HepG2 (cell line): ENCODE data around the gene ANKRD11. TPM values are rescaled to one million over a fixed set of nuclear protein-coding genes. Genes with fewer than 3 reads are reported as not detected.

Experiments
- AKAP8 ChIP-seq: sonication (generic); formaldehyde crosslinking; IDR thresholded peaks from 2 replicates; pipeline ENCODE4 v1.5.1; 2020; ENCODE audit warnings: mild to moderate bottlenecking, missing genetic modification reagents
- CENPBD1 ChIP-seq: sonication (generic); formaldehyde crosslinking; IDR thresholded peaks from 2 replicates; pipeline ENCODE4 v1.8.0; 2022; ENCODE audit warnings: missing genetic modification reagents, low read depth, mild to moderate bottlenecking, borderline replicate concordance
- CENPX ChIP-seq: sonication (generic); formaldehyde crosslinking; IDR thresholded peaks from 2 replicates; pipeline ENCODE4 v1.9.0; 2021; ENCODE audit warnings: mild to moderate bottlenecking, missing genetic modification reagents, moderate library complexity
- FOXC1 ChIP-seq: sonication (generic); formaldehyde crosslinking; IDR thresholded peaks from 2 replicates; pipeline ENCODE4 v1.8.0; 2022; ENCODE audit warnings: mild to moderate bottlenecking, missing genetic modification reagents, borderline replicate concordance
- FOXO4 ChIP-seq: sonication (generic); formaldehyde crosslinking; conservative IDR thresholded peaks from 2 replicates; pipeline ENCODE4 v1.8.1; 2023; ENCODE audit warnings: missing genetic modification reagents
- FOXP1 ChIP-seq, 2 experiments: fragments of 450-650 bp in 1 of 2; IDR thresholded peaks; 2 replicates each; pipeline ENCODE4 v1.6.1; 2017 to 2018; ENCODE audit warnings: antibody characterized with exemption in 1 of 2
- FUBP1 ChIP-seq: sonication (generic); formaldehyde crosslinking; IDR thresholded peaks from 2 replicates; pipeline ENCODE4 v1.5.1; 2020; ENCODE audit warnings: missing genetic modification reagents, mild to moderate bottlenecking, borderline replicate concordance
- GMEB2 ChIP-seq: IDR thresholded peaks from 2 replicates; pipeline ENCODE4 v1.6.1; 2016; ENCODE audit warnings: missing biosample characterization, missing genetic modification reagents, low read depth
- KAT2B ChIP-seq: fragments of 150-350 bp; IDR thresholded peaks from 2 replicates; pipeline ENCODE4 v1.6.1; 2014; ENCODE audit warnings: low read depth, low read length, borderline replicate concordance
- PTBP1 ChIP-seq: fragments of 200-400 bp; formaldehyde crosslinking; IDR thresholded peaks from 2 replicates; pipeline ENCODE4 v1.6.1; 2018; ENCODE audit warnings: low read length, low read depth; ENCODE audit not compliant: poor library complexity, severe bottlenecking
- RARG ChIP-seq: sonication (generic); formaldehyde crosslinking; IDR thresholded peaks from 2 replicates; pipeline ENCODE4 v1.4.0; 2020; ENCODE audit warnings: low read depth, mild to moderate bottlenecking, missing genetic modification reagents
- RBAK ChIP-seq: sonication (generic); formaldehyde crosslinking; IDR thresholded peaks from 2 replicates; pipeline ENCODE4 v1.5.1; 2020; ENCODE audit warnings: mild to moderate bottlenecking, missing genetic modification reagents
- RNF2 ChIP-seq: fragments of 450-650 bp; conservative IDR thresholded peaks from 2 replicates; pipeline ENCODE4 v1.6.1; 2016; ENCODE audit warnings: low read depth
- SP4 ChIP-seq: sonication (generic); formaldehyde crosslinking; IDR thresholded peaks from 2 replicates; pipeline ENCODE4 v1.8.1; 2023; ENCODE audit warnings: mild to moderate bottlenecking, missing genetic modification reagents
- WIZ ChIP-seq: sonication (generic); formaldehyde crosslinking; IDR thresholded peaks from 2 replicates; pipeline ENCODE4 v1.5.1; 2020; ENCODE audit warnings: mild to moderate bottlenecking, missing genetic modification reagents
- ZBTB7A ChIP-seq: sonication (generic); formaldehyde crosslinking; IDR thresholded peaks from 2 replicates; pipeline ENCODE4 v1.8.0; 2022; ENCODE audit warnings: mild to moderate bottlenecking, missing genetic modification reagents
- ZMYM2 ChIP-seq: sonication (generic); formaldehyde crosslinking; IDR thresholded peaks from 2 replicates; pipeline ENCODE4 v1.8.0; 2022; ENCODE audit warnings: mild to moderate bottlenecking, missing genetic modification reagents
- ZNF224 ChIP-seq: sonication (generic); formaldehyde crosslinking; IDR thresholded peaks from 2 replicates; pipeline ENCODE4 v1.5.0; 2020; ENCODE audit warnings: mild to moderate bottlenecking, missing genetic modification reagents
- ZNF256 ChIP-seq: sonication (generic); formaldehyde crosslinking; conservative IDR thresholded peaks from 2 replicates; pipeline ENCODE4 v1.4.0; 2020; ENCODE audit warnings: missing genetic modification reagents
- ZNF292 ChIP-seq: sonication (generic); formaldehyde crosslinking; IDR thresholded peaks from 2 replicates; pipeline ENCODE4 v1.8.1; 2022; ENCODE audit warnings: mild to moderate bottlenecking, low read depth, missing genetic modification reagents, borderline replicate concordance
- ZNF33A ChIP-seq: sonication (generic); formaldehyde crosslinking; IDR thresholded peaks from 2 replicates; pipeline ENCODE4 v1.5.1; 2020; ENCODE audit warnings: missing genetic modification reagents, mild to moderate bottlenecking, moderate library complexity, borderline replicate concordance
- ZNF430 ChIP-seq: sonication (generic); formaldehyde crosslinking; IDR thresholded peaks from 2 replicates; pipeline ENCODE4 v1.9.0; 2021; ENCODE audit warnings: mild to moderate bottlenecking, missing genetic modification reagents
- ZNF44 ChIP-seq: sonication (generic); formaldehyde crosslinking; IDR thresholded peaks from 2 replicates; pipeline ENCODE4 v1.5.1; 2020; ENCODE audit warnings: mild to moderate bottlenecking, missing genetic modification reagents
- ZNF557 ChIP-seq: sonication (generic); formaldehyde crosslinking; IDR thresholded peaks from 2 replicates; pipeline ENCODE4 v1.4.0; 2020; ENCODE audit warnings: missing genetic modification reagents
- ZNF580 ChIP-seq: IDR thresholded peaks from 2 replicates; pipeline ENCODE4 v1.6.1; 2016; ENCODE audit warnings: low read depth, borderline replicate concordance
- ZNF616 ChIP-seq: sonication (generic); formaldehyde crosslinking; IDR thresholded peaks from 2 replicates; pipeline ENCODE4 v1.5.0; 2020; ENCODE audit warnings: low read depth, mild to moderate bottlenecking, missing genetic modification reagents
- polyA plus RNA-seq, 8 experiments: library from polyadenylated mRNA; depleted of rRNA in 3 of 8; stranded (reverse) in 7 of 8; unstranded in 1 of 8; fragments of >200 nt; fragmentation: Illumina TruSeq in 4 of 8; extraction: Trizol in 4 of 8; gene quantifications; 2 replicates each; pipeline versions ENCODE4 v1.2.1 to v1.2.3, GENCODE V29; 2011 to 2016; ENCODE audit warnings: low read depth in 4 of 8, missing spikeins in 1 of 8, mixed read lengths in 1 of 8; ENCODE audit not compliant: insufficient read depth in 1 of 8
- total RNA-seq, 5 experiments: library from RNA; depleted of rRNA; stranded (reverse); fragments of >200 nt; fragmentation: Illumina TruSeq; extraction: Trizol; gene quantifications; 2 replicates each; pipeline ENCODE4 v1.2.3, GENCODE V29; 2016; ENCODE audit warnings: low read depth in 1 of 5

ANKRD11 gene
- total and polyA plus RNA-seq, 2 of the 13 experiments (the other 11 are each of a cell fraction or from before 2014, with no cell fraction given): 21.4 to 38.4 TPM

- TF ChIP-seq RARG (CRISPR knock-in tag): no peak
- TF ChIP-seq PTBP1: no peak
- TF ChIP-seq FUBP1 (CRISPR knock-in tag): no peak
- TF ChIP-seq ZMYM2 (CRISPR knock-in tag): no peak
- TF ChIP-seq ZBTB7A: no peak
- TF ChIP-seq ZNF557 (CRISPR knock-in tag): no peak
- no peak for TF ChIP-seq CENPX (CRISPR knock-in tag)
- TF ChIP-seq AKAP8 (CRISPR knock-in tag): 0 out of 2 replicates have a peak, but pooled peaks have one; percentile 13
- peak; percentile 1; the same call in 1 of the 2 replicates for TF ChIP-seq SP4 (CRISPR knock-in tag)
- no peak for TF ChIP-seq RBAK
- TF ChIP-seq ZNF292 (CRISPR knock-in tag): no peak
- no peak for TF ChIP-seq GMEB2 (CRISPR knock-in tag)
- no peak for TF ChIP-seq ZNF580 (CRISPR knock-in tag)
- TF ChIP-seq ZNF44 (CRISPR knock-in tag): no peak
- TF ChIP-seq WIZ (CRISPR knock-in tag): no peak
- TF ChIP-seq ZNF224 (CRISPR knock-in tag): no peak
- TF ChIP-seq CENPBD1: no peak
- TF ChIP-seq ZNF256: no peak
- no peak for TF ChIP-seq RNF2
- TF ChIP-seq ZNF616: no peak
- no peak for TF ChIP-seq FOXP1 (IDR thresholded peaks at IDR 0.05)
- TF ChIP-seq FOXP1 (CRISPR knock-in tag; IDR thresholded peaks at IDR 0.05): no peak
- TF ChIP-seq FOXO4: no peak
- no peak for TF ChIP-seq ZNF33A
- TF ChIP-seq FOXC1 (CRISPR knock-in tag): 0 out of 2 replicates have a peak, but pooled peaks have one; percentile 31
- TF ChIP-seq ZNF430 (CRISPR knock-in tag): no peak
- TF ChIP-seq KAT2B: no peak
These were observed 169.4 kb downstream of the ANKRD11 start (continued) for GRCh38 chr16:89320782-89321501.
